Measurements from ENCODE around the gene WASHC4.
"Not testable (repeated sequence)": the region's sequence is repeated elsewhere in the genome, so short reads cannot be mapped to it uniquely, and the experiment has no call there.

- TF ChIP-seq CTCF, POLR2A (IDR thresholded peaks at IDR 0.05): not testable (repeated sequence)
These were observed 76.4 kb downstream of the WASHC4 start for GRCh38 chr12:105183976-105184375.

Data from testis (tissue), 2 donors.